T-helper 1 cell treated with Interleukin-12 subunit alpha and Interleukin-12 subunit beta and Interleukin-4 antibody, amounts not matched to agents 30 μg/mL and 1 μg/mL, for 36 hours (primary cell): Measurements from ENCODE around the gene RALB.
"Not testable (repeated sequence)": the region's sequence is repeated elsewhere in the genome, so short reads cannot be mapped to it uniquely, and the experiment has no call there.

Experiments
- H3K27ac Mint-ChIP-seq: one replicate; pipeline ENCODE4 v1.8.0; 2021; ENCODE audit warnings: mild to moderate bottlenecking, mixed read lengths
- H3K27me3 Mint-ChIP-seq: one replicate; pipeline ENCODE4 v1.8.0; 2021; ENCODE audit warnings: low read depth, mixed read lengths
- H3K36me3 Mint-ChIP-seq: one replicate; pipeline ENCODE4 v1.8.0; 2021; ENCODE audit warnings: low read depth, mixed read lengths
- H3K4me1 Mint-ChIP-seq: one replicate; pipeline ENCODE4 v1.8.0; 2021; ENCODE audit warnings: low read depth, mixed read lengths
- H3K4me3 Mint-ChIP-seq: one replicate; pipeline ENCODE4 v1.8.0; 2021; ENCODE audit warnings: mild to moderate bottlenecking, moderate library complexity, mixed read lengths
- H3K9me3 Mint-ChIP-seq: one replicate; pipeline ENCODE4 v1.8.0; 2021; ENCODE audit warnings: mixed read lengths

RALB gene

DNA sequence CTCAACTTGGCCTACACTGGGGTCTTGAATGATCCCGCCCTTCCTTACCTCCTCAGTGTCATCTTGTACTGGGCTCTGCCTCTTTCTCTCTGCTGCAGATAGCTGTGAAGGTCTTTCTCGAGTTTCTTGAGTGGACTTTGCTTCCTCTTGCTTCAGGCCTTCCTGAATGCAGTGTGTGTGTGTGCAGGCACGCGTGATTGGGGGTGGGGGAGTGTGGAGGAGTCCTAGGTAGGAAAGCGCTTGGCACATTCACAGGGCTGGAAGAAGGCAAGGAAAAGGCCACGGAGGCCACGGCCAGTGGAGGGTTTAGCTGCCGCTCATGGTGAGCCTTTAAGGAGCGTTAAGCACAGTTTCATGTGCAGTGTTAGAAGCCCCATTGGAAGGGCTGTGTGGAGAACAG, 5.5 kb downstream of the RALB start:
- peak overlapping the region; percentile 69 for H3K4me3 Mint-ChIP-seq
- H3K27ac Mint-ChIP-seq: peak overlapping the region; percentile 73
- H3K36me3 Mint-ChIP-seq: peaks cover 55% of the 10 kb centered on the region
- no peaks in the 10 kb centered on the region for H3K27me3 Mint-ChIP-seq
- H3K9me3 Mint-ChIP-seq: peaks cover 18% of the 10 kb centered on the region
- peaks cover 52% of the 10 kb centered on the region for H3K4me1 Mint-ChIP-seq

DNA sequence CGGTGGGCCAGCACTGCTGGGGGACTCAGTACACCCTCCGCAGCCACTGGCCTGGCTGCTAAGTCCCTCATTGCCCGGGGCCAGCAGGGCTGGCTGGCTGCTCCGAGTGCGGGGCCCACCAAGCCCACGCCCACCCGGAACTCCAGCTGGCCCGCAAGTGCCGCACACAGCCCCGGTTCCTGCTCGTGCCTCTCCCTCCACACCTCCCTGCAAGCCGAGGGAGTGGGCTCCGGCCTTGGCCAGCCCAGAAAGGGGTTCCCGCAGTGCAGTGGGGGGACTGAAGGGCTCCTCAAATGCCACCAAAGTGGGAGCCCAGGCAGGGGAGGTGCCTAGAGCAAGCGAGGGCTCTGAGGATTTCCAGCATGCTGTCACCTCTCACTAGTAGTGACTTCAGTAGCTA, 7.3 kb downstream of the RALB start:
- not testable (repeated sequence) for H3K27ac Mint-ChIP-seq, H3K27me3 Mint-ChIP-seq, H3K4me3 Mint-ChIP-seq
- Mint-ChIP-seq H3K36me3 (peaks cover 46% of the 10 kb centered on the region), H3K4me1 (peaks cover 42% of the 10 kb centered on the region), H3K9me3 (peaks cover 18% of the 10 kb centered on the region)

DNA sequence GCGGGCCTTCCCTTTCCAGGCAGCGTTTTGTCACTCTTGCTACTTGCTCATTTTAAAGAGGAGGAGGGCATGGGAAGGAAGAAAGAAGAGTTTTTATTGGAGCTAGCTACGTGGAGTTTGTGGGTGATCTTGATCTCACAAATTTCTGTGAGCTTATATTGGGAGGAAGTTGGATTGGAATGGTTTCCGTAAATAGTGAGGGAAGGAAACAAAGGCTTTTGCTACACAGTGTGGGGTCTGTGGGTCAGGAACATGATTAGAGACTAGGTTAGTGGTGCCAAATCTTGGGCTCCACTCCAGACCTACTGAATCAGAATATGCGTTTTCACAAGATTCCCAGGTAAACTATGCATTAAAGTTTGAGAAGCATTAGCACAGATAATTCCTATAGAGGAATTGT, 8.1 kb downstream of the RALB start:
- H3K4me3 Mint-ChIP-seq: no peak overlapping the region
- H3K4me1 Mint-ChIP-seq: peaks cover 40% of the 10 kb centered on the region
- H3K9me3 Mint-ChIP-seq: peaks cover 18% of the 10 kb centered on the region
- H3K36me3 Mint-ChIP-seq: peaks cover 41% of the 10 kb centered on the region
- no peak overlapping the region for H3K27ac Mint-ChIP-seq
- no peaks in the 10 kb centered on the region for H3K27me3 Mint-ChIP-seq

DNA sequence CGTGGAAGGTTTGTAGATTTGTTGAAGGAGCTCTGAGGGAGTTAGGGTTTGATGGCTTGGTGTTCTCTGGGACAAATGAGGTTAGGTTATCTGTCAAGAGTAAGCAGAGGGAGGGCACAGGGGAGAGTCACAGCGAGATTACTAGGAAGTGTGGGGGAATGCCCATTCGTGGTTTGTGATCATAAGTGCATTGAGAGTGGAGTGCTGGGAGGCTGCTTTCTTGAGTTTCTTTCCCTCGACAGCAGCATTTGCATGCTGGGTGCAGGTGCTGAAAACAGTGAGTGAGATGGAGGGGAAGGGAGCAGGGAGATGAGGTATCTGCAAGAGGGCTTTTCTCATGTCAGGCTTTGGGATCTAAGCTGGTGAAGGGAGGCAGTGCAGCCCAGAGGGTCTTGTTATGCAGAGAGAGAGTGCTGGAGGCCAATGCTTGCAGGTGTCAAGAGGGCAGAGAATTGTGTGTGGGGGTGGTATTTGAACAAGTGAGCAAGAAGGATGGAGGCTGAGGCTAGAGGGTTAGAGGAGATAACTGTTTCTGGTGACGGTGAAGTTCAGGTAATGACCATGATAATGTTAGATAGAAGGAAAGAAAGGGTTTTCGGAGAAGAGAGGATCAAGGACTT, 8.8 kb downstream of the RALB start:
- Mint-ChIP-seq H3K4me1 (peaks cover 33% of the 10 kb centered on the region), H3K36me3 (peaks cover 34% of the 10 kb centered on the region), H3K4me3 (no peak overlapping the region), H3K27me3 (no peaks in the 10 kb centered on the region), H3K27ac (no peak overlapping the region), H3K9me3 (peaks cover 15% of the 10 kb centered on the region)

DNA sequence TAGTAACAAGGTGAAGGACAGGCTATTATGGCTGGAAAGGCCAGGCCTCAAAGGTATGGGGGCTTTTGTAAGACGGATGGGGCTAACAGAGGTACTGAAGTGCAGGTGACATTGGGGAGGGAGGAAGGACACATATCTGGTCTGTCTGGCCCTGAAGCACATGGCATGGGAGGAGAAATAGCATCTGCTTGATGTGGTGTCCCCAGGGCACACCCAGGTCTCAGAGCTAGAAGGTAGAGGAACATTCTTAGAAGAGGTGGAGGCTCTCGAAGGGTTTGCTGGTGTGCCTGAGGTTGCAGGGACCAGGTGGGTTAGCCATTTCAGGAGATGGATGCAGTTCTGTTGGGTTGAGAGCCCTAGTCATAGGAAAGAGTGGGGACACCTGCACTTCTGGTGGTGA, 9.5 kb downstream of the RALB start:
- H3K9me3 Mint-ChIP-seq: peaks cover 15% of the 10 kb centered on the region
- H3K27ac Mint-ChIP-seq: no peak overlapping the region
- no peak overlapping the region for H3K4me3 Mint-ChIP-seq
- no peaks in the 10 kb centered on the region for H3K27me3 Mint-ChIP-seq
- peaks cover 31% of the 10 kb centered on the region for H3K4me1 Mint-ChIP-seq
- H3K36me3 Mint-ChIP-seq: peaks cover 33% of the 10 kb centered on the region

DNA sequence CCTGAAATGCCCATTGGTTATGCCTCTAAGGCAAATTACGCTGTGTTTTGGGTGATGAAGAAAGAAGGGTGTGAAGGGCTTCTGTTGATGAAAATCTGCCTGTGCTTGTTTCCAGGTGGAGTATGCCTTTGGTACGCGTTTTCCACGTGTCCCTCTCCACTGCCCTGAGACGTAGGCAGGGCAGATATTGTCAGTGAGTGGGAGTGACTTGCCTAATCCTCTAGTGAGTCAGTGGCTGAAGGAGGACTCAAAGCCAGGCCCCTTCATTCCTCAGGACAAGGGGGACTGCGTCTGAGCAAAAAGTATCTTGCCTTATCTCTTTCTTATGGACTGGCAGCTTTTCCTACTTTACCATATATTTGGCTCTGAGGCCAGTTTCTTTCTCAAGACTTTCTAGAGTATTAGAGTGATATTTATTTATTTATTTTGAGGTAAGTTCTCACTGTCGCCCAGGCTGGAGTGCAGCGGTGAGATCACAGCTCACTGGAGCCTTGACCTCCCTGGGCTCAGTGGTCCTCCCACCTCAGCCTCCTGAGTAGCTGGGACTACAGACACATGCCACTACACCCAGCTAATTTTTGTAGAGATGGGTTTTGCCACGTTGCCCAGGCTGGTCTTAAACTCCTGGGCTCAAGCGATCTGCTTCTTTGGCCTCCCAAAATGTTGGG, 10.2 kb downstream of the RALB start:
- peaks cover 29% of the 10 kb centered on the region for H3K36me3 Mint-ChIP-seq
- H3K27me3 Mint-ChIP-seq: no peaks in the 10 kb centered on the region
- H3K9me3 Mint-ChIP-seq: peaks cover 15% of the 10 kb centered on the region
- H3K4me1 Mint-ChIP-seq: peaks cover 26% of the 10 kb centered on the region
- H3K4me3 Mint-ChIP-seq: no peak overlapping the region
- no peak overlapping the region for H3K27ac Mint-ChIP-seq

DNA sequence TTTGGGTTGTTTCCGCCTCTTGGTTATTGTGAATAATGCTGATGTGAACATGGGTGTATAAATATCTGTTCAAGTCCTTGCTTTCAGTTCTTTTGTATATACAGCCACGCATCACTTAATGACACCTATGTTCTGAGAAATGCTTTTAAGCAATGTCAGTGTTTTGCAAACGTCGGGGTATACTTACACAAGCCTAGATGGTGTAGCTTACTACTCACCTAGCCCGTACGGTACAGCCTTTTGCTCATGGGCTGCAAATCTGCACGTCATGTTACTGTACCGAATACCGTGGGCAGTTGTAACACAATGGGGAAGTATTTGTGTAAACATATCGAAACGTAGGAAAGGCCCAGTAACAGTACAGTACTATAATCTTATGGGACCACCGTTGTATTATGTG, 12.4 kb downstream of the RALB start:
- H3K27me3 Mint-ChIP-seq: no peaks in the 10 kb centered on the region
- peaks cover 26% of the 10 kb centered on the region for H3K4me1 Mint-ChIP-seq
- H3K4me3 Mint-ChIP-seq: no peak overlapping the region
- H3K27ac Mint-ChIP-seq: peak overlapping the region; percentile 44
- H3K36me3 Mint-ChIP-seq: peaks cover 29% of the 10 kb centered on the region
- H3K9me3 Mint-ChIP-seq: peaks cover 12% of the 10 kb centered on the region

DNA sequence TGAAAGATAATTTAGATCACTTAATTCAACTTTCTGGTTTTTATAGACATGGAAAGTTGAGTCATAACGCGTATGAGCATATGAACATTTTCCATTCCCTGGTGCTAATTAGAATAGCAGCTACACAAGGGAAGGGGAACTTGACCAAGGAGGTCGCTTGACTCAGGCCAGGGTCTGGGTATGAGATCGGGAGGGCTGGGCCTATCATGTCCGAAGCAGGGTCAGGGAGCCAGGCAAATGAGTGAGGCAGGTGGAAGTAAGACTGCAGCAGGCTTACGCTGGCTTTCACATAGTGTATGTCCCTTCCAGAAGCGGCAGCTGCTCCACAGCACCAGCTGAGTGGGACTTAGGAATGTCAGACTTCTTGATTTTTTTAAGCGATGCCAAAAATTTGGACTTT, 14.7 kb downstream of the RALB start:
- Mint-ChIP-seq H3K36me3 (peaks cover 49% of the 10 kb centered on the region), H3K9me3 (peaks cover 3% of the 10 kb centered on the region), H3K27ac (no peak overlapping the region), H3K4me1 (peaks cover 47% of the 10 kb centered on the region), H3K27me3 (no peaks in the 10 kb centered on the region), H3K4me3 (no peak overlapping the region)

DNA sequence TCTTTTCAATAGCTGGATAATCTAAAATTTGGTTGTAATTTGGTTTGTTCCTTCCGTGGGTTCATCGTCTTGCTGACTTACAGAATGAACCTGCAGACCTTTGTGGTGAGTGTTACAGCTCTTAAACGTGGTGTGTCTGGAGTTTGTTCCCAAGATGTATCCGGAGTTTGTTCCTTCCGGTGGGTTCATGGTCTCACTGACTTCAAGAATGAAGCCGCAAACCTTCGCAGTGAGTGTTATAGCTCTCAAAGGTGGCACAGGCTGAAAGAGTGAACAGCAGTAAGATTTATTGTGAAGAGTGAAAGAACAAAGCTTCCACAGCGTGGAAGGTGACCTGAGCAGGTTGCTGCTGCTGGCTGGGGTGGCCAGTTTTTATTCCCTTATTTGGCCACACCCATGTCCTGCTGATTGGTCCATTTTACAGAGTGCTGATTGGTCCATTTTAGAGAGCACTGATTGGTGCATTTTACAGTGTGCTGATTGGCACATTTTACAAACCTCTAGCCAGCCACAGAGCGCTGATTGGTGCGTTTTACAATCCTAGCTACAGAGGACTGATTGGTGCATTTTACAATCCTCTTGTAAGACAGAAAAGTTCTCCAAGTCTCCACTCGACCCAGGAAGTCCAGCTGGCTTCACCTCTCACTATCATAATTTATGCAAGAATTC, 16.6 kb downstream of the RALB start:
- H3K36me3 Mint-ChIP-seq: peaks cover 64% of the 10 kb centered on the region
- H3K4me3 Mint-ChIP-seq: no peak overlapping the region
- peaks cover 63% of the 10 kb centered on the region for H3K4me1 Mint-ChIP-seq
- H3K27me3 Mint-ChIP-seq: no peaks in the 10 kb centered on the region
- H3K27ac Mint-ChIP-seq: peak overlapping the region; percentile 22
- peaks cover 3% of the 10 kb centered on the region for H3K9me3 Mint-ChIP-seq

DNA sequence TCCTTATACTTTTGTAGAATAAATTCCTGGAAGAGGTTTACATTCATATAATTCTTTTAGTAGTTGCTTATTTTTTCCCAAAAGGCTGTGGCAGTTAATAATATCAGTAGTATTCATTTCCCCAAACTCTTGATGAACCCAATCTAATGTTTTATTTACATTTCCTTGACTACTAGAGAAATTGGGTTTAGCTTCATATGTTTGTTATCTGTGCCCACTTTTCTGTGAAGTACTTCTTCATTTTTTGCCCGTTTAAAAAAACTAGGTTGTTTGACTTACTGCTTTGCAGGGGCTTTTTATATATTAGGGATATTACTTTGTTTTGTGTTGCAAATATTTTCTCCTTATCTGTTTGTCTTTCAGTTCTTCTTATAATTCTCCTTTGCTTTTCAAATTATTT, 17.2 kb downstream of the RALB start:
- peaks cover 60% of the 10 kb centered on the region for H3K4me1 Mint-ChIP-seq
- H3K4me3 Mint-ChIP-seq: no peak overlapping the region
- peaks cover 60% of the 10 kb centered on the region for H3K36me3 Mint-ChIP-seq
- no peak overlapping the region for H3K27ac Mint-ChIP-seq
- peaks cover 3% of the 10 kb centered on the region for H3K9me3 Mint-ChIP-seq
- no peaks in the 10 kb centered on the region for H3K27me3 Mint-ChIP-seq

DNA sequence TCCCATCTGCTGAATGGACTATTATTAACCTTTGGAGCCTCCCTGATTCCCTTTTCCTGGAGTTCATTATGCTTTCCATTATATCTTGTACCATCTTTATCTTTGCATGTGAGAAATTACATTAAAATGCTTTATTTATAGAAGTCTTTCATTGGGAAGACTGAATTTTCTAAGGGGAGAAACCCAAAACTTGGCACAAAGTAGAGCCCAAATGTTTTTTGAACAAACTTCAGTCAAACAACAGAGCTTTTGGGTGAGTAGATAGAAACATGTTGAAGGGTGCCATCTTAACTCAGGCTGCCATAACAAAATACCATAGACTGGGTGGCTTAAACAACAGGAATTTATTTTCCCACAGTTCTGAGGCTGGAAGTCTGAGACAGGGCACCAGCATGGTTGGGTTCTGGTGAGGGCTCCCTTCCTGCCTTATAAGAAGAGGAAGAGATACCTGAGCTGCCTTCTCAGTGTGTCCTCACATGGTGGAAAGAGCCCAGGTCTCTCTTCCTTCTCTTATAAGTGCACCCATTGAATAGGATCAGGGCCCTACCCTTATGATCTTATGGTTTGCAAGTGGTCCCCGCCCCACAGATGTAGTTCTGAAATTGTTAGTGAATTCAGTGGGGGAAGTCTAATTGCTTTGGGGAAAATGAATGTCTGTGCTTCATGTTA, 19.2 kb downstream of the RALB start:
- no peak overlapping the region for H3K27ac Mint-ChIP-seq
- H3K4me3 Mint-ChIP-seq: no peak overlapping the region
- peaks cover 58% of the 10 kb centered on the region for H3K36me3 Mint-ChIP-seq
- H3K27me3 Mint-ChIP-seq: no peaks in the 10 kb centered on the region
- H3K9me3 Mint-ChIP-seq: peaks cover 3% of the 10 kb centered on the region
- peaks cover 56% of the 10 kb centered on the region for H3K4me1 Mint-ChIP-seq

DNA sequence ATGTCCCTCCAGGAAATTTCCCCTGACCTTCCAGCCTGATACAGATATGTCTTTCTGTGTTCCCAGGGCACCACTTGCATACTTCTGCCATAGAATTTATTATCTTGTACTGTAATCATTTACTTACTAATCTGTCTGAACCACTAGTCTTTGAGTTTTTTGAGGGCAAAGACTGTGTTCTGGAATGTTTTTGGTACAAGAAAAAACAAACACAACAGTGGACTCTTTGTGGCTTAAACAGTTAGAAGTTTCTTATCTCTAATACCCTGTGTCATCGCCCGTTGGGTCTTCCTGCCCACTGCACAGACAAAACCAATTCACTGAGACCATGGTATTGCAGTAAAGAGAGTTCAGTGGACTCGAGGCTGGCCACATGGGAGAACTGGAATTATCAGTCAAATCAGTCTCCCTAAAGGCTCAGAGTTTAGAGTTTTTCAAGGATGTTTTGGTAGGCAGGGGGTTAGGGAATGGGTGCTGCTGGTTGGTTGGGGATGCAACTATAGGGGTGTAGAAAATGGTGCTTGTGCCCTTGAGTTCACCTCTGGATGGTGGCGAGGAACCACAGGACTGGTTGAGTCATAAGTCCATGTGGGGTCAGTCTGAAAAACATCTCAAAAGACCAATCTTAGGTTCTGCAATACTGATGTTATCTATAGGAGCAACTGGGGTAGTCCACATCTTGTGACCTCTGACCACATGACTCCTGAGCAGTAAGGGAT, 20.3 kb downstream of the RALB start:
- H3K27me3 Mint-ChIP-seq: no peaks in the 10 kb centered on the region
- peaks cover 53% of the 10 kb centered on the region for H3K36me3 Mint-ChIP-seq
- H3K4me1 Mint-ChIP-seq: peaks cover 51% of the 10 kb centered on the region
- peaks cover 3% of the 10 kb centered on the region for H3K9me3 Mint-ChIP-seq
- H3K27ac Mint-ChIP-seq: no peak overlapping the region
- no peak overlapping the region for H3K4me3 Mint-ChIP-seq

DNA sequence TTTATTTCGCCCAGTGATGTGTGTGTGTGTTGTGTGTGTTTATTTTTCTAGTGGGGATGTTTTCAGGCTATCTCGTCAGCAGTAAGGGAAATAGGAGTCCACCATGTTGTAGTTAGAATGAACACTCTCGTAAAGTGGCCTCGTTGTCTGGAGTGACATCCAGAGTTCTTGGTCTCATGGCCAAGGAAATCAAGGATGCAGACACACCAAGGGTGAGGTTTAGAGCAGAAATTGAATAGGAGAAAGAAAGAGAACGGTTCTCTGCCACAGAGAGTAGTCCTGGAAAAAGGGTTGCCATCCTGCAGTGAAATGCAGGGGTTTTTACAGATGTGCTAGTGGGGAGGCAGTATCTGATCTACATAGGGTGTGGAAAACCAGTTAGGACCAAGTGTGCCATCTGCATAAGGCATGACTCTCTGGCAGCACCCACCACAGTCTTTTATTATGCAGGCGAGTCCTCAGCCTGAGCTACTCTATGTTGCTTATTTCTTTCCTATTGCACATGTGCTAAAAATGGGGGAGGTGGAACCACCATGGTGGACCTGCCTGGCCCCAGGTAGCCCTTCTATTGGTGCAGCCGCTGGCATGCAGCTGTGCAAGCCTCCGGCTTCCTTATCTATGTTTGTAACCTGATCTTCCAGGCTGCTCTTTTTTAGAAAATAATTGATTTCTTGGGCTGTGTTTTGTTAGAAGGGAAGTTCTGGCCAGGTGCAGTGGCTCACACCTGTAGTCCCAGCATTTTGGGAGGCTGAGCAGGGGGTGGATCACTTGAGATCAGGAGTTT, 23.2 kb downstream of the RALB start:
- H3K36me3 Mint-ChIP-seq: peaks cover 39% of the 10 kb centered on the region

More for the DNA sequence above, 23.2 kb downstream of the RALB start:
- Mint-ChIP-seq H3K4me3 (no peak overlapping the region), H3K9me3 (peaks cover 5% of the 10 kb centered on the region), H3K27me3 (no peaks in the 10 kb centered on the region), H3K4me1 (peaks cover 38% of the 10 kb centered on the region), H3K27ac (no peak overlapping the region)
